ENCODE measurements around the gene C16orf46.
A peak's percentile ranks its signal among the peaks of the same experiment; 100 is the strongest.

Gene C16orf46

DNA sequence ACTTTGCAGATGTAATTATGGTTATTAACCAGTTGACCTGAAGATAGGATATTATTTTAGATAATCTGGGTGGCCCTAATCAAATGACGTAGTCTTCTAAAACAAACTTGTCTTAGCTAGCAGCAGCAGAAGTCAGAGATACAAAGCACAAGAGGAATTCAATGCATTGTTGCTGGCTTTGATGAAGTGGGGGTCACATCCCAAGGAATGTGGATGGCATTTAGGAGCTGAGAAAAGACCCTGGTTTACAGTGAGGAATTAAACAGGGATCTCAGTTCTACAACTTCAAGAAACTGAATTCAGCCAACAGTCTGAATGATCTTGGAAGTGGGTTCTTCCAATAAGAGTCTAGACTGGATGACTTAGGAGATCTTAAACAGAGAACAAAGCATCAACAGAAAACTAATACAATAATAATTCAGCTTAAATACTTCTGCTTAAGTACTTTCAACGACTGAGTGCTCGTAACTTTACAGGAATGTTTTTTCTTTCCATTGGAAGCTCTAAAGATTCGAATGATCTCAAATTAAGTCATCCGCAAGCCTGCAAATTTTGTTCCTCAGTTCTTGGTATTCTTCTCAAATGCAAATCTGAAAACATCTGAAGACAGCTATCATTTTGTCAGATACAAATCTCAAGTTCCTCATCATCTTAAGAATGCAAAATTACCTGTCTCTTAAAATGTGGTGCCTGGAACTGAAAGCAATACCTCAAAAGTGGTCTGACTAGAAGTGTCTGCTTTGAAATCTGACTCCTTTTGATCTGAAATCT lies 3.3 kb downstream of the C16orf46 start:
- DNase-seq: no peak

DNA sequence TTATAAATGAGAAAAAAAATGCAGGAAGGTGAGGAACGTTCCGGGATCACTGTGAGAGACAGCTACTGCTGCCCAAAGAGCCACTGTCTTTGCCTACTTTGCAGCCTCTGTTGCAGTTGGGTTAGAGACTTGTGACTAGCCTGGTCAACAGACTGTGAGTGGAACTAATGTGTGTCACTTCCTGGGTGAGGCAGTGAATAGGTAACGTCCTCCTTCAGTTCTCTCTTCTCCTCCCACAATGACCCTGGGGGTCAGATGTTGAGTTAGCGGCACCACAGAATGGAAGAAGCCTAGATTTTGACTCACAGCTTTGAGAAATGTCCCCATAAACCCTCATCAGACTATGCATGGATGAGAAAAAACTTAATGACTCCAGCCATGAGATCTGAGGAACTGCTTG lies 5.2 kb downstream of the C16orf46 start:
- DNase-seq: no peak

DNA sequence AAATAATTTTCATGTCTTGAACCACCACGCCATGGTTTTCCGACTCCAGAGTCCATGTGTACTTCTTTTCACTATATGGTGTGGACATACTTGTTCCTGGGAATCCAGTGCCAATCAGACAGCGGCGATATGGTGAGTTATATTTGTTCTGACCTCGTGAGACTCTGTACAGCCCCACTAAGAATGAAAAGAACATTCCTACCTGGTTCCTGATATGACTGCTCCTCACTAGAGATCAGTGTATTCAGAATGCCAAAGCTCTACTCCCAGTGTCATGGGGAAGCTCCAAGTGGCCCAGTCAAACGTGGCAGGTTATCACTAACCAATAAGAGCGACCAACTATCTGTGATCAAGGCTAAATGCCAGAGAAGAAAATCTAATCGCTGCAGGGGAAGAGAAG lies 6.1 kb downstream of the C16orf46 start:
- DNase-seq: no peak

DNA sequence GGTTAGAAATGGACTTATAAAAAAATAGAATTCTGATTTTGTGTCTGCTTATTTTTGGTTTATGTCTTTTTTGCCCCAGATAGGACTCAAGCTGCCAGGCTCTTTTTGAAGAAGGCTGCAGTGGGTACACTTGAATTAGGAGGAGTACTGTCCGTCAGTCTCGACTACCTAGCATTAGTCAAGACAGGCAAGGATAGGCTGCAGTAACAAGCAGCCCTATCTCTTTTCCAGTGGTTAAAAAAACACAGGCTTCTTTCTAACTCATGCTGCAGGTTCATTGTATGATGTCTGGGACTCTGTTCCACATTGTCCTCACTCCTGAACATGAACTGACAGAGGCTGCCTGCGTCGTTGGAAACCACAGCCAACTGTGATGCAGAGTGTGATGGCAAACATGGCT lies 8.0 kb downstream of the C16orf46 start:
- DNase-seq: no peak

DNA sequence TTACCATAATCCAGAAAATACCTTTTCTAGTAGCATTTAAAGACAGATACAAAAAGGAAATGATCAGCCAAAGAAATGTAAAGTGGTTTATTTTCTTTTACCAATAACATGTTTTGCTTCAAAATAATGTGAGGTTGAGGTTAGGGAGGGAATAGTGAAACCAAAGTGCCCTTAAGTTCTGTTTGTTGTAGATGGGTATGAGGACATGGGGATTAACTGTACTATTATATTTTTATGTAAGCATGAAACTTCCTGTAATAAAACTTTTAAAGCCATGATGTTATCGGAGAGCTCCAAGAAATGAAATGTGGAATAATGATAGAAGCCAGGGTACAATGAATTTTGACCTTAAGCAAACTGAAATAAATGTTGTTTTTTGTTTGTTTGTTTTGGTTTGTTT lies 9.9 kb downstream of the C16orf46 start:
- DNase-seq: no peak

DNA sequence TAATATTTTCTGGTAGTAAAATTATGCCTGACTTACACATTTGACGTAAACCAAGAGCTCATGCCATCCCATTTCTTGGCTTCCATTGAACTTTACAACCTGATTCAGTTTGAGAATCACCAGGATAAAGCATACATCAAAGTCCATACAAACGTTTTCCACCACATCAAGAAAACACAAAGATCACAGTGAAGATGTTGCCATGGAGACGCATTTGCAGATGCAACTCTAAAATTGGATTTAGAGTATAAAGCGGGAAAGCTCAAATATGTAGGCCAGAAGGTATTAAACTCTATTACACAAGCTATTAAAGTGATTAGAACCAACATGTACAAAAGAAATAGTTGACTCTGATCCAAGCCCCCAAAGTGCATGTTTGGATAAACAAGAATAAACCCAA lies 10.4 kb downstream of the C16orf46 start:
- DNase-seq: no peak

DNA sequence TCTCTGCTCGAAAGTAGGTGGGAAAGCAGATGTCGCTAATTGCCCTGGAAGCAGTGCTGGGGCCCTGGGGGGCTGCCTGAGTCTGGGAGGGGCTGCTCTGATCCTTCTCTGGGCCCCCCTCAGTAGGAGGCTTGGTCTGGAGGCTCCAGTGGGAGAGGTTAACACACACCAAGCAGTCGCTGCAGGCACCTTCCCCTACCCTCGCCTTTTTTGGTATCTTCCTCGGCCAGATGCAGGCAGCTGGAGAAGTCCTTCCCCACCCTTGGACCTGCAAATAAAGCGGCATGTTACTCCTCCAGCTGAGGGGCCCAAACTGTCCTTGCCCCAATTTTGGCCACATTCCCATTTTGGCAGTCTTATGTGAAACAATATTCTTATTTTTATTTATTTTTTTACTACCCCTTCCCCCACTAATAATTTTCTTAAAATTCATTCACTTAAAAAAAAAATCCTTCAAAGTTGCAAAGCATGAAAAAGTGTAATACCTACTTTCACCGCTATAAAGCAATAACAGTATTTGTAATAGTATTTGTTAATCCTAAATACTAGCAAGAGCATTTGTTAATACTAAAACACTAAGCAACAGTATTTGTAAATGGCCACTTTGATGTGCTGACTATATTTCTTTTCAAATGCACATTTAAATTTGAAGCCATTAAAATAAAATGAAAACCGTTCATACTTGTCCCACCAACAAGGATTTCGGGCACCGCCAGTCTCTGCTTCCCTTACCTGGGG lies 15.0 kb downstream of the C16orf46 start:
- no peak for DNase-seq

DNA sequence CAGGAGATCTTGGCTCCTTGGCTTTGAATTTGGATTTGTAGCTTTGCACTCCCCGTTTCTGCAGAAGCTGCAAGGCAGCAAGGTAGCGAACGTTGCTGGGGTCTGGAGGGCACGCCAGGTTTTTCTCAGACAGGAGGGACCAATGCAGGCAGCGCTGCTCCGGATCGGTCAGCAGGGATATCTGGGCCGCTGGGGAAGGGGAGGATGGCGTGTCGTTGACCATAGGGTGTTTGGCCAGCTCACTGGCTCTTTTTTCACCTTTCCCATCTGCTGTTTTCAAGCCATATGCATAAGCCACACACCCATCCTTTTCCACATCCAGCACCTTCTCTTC lies 15.8 kb downstream of the C16orf46 start:
- no peak for DNase-seq

DNA sequence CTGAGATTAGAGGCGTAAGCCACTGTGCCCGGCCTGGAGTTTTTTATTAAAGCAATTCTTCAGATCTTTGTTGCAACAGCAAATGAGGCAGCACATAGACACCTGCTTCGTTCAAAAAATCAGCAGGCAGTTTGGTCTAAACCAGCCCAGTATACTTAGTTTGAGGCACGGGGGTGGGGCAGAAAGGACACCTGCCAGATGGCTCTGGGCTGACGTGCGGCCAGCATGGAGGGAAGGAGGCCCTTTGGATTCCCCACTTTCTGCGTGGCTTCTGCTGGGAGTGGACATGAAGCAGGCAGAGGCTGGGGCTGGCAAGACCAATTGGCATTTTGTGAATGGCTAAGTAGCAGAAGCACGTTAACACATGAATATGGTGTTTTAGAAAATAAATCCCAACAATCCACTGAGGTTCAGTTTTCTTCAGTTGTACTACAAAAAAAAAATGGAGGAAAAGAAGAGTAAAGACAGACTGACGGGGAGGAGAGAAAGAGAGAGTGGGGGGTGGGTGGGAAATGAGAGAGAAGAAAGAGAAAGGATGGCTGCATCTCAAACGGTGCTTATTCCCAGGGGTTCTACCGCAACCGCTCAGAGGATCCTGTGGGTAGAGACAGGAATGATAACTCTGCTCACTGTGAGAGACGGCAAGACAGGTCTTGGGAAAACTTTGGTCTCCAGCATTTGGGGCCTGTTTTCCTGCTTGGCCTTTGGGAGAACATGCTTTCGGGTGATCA lies 16.3 kb downstream of the C16orf46 start:
- no peak for DNase-seq

DNA sequence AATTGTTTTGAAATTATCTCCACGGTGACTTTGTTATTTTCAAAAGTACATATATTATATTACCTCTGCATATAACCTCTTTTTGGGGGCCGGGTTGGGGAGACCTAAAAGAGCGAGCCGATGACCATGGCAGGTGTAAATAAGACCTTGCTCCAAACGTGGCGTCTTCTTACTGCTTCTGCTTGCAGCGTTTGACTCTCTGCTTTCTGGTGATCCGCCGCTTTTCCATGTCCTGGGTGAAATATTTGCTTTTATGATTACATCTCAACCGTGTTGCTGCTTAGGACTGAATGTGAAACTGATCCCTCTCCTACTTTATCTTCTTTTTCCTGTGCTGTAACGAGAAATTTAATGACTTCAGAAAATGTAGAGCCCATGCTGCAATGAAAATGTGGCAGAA lies 23.3 kb downstream of the C16orf46 start:
- no peak for DNase-seq

DNA sequence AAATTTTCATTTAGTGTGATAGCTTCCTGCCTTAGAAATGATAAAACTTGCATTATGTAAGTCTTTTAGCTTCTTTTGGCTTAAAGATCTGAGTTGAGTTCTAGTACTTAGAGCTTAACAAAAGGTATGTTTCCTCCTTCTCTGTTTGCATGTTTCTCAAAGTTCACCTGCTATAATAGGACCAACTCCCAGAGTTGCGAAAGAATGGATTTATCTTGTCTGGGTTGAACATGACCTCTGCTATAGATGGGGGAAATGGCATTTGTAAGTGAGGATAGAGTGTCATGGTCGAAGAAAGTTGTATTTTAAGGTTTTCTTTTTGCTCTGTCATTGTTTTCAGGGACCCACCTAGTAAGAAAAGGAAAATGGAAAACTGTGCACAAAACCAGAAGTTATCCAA lies 34.2 kb downstream of the C16orf46 start:
- DNase-seq: no peak

DNA sequence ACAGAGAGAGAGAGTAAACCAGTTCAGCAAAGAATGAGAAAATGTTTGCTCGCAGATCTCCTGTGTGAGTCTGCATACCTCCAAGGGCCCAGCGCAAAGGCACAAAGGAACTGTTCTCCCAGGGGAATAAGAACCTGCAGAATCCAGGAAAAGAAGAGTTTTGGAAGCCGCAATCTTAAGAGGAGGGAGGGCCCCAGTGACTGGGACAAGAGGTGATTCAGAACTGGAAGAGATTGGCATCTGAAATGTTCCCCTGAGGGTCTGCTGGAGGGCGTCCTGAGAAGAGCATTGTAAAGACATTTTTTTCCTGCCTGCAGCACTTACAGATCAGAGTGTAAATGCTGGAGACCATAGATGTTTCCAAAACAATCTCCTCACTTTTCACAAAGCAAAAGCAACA lies 35.3 kb downstream of the C16orf46 start:
- DNase-seq: no peak

DNA sequence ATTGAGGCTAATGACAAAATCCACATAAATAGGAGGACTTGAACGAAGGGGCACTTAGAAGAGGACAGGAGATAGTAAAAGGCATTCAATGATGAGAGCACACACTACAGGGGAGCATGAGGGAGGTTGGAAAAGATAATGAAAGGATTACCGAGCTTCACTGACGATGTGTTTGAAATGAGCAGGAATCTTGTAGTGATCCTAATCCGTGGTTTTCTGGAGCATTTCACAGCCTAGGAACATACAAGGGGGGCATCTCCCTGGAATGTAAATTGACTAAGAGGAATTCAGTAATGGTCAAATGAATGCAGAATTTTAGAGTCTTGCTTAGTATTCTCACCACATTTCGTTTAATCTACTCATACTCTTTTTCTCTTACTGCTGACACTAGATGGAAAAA lies 36.2 kb downstream of the C16orf46 start:
- DNase-seq: no peak

DNA sequence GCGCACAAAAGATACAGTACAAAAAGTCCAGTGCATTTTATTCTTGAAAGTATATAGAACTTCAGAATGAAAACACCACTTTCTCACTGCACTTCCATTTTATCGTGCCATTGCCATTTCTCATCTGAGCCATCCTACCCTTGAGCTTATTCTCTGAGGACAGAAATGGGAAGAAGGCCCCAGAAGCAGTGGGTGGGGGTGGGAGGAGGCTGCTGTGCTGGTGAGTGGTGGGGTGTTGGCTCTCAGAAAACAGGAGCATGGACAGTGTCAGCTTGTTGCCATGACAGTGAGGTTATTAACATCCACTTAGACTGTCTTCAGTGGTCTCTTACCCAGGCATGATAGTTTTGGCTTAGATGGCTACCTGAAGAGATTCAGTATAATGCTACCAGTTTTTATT lies 36.9 kb downstream of the C16orf46 start:
- DNase-seq: no peak

DNA sequence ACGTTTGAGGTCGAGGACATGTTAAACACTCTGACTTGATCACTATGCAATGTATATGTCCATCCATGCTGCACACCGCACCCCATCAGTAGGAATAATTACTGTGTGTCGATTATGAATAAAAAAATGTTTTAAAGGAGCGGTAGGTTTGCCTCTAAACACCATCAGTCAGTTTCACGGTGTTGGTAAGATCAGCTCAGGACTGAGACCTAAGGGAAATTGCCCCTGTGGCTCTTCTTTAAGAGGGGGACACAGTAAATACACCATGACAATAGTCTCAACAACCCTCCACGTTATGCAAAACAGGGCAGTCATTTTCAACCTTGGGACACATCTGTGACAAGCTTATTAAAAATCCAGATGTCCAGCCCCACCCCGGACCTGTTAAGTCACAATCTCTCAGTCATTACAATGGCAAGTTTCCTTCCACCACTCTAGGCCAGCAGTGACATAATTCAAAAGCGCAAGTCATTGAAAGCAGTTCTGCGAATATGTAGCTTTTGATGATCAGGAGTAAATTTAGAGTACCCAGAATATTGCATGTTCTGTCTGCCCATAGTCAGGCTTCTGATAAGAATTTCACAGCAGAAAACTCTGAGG lies 40.2 kb downstream of the C16orf46 start:
- no peak for DNase-seq

DNA sequence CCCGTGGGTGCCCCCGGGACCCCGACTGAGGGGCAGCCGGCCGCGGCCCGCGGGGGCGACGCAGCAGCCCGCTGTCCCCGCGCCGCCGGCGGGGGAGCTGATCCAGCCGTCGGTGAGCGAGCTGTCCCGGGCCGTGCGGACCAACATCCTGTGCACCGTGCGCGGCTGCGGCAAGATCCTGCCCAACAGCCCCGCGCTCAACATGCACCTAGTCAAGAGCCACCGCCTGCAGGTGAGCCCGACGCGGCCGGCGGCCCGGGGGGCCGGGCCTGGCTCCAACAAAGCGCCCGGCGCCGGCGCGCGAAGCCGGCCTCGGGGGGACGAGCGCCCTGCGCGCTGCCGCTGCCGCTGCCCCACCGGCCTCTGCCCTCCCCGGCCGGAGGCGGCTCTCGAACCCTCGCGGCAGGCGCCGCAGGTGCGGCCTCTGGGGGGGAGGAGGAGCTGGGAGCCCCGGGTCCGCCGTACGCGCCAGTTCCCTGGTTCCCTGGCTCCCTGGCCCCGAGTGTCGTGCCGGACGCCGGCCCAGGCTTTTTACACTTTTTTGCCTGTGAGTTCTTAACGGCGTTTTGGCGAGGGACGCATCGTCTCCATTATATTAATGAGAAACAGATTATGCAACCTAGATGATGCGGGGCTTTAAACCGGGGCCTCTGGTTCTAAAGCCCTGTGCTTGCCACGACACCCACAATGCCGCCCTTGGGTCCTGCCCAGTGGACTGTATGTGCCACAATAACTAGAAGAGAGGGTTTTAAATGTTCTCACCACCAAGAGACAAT lies 40.9 kb downstream of the C16orf46 start:
- no peak for DNase-seq

DNA sequence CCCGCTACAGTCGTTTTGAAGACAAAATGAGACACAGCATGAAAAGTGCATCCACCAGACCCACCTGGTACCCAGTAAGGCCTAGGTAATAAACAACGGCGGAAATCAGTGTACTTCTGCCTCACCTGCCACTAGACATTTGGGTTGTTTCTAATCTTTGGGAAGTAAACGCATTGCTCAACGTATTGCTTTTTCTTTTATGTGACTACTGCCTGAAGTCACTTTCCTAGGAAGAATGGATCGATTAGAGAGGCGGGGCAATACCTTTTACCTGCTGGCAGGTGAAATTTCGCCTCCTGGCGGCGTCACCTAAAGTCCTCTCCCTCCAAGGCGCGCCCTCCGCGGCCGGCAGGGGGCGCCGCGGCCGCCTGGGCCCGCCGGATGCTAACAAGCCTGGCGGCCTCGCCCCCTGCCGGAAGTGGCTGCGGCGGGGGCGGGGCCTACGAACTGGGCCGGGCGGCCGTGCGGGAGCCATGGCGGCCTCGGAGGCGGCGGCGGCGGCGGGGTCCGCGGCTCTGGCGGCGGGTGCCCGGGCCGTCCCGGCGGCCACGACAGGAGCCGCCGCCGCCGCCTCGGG lies 41.6 kb downstream of the C16orf46 start, which contains the start of gene ATMIN:
TSS of gene ATMIN (plus strand) at position 445 of the 577 bp plus-strand sequence. CDS start at position 474, 29 bp downstream.
- DNase-seq: peak; percentile 49

DNA sequence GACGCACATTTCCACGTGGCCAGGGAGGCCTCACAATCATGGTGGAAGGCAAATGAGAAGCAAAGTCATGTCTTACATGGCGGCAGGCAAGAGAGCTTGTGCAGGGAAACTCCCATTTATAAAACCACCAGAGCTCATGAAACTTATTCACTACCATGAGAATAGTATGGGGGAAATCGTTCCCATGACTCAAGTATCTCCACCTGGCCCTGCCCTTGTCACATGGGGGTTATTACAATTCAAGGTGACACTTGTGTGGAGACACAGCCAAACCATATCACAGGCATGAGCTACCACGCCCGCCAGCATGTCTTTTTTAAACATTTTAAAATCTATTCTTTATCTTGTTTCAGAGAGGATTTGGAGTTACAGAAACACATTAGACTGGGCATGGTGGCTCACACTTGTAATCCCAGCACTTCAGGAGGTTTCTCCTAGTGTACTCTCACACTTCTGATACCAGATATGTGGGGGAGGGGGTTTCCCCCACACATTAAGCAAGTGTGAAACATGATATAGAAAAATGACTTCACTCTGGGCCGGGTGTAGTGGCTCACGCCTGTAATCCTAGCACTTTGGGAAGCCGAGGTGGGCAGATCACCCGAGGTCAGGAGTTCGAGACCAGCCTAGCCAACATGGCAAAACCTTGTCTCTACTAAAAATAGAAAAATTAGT lies 47.0 kb downstream of the C16orf46 start:
- DNase-seq: no peak

DNA sequence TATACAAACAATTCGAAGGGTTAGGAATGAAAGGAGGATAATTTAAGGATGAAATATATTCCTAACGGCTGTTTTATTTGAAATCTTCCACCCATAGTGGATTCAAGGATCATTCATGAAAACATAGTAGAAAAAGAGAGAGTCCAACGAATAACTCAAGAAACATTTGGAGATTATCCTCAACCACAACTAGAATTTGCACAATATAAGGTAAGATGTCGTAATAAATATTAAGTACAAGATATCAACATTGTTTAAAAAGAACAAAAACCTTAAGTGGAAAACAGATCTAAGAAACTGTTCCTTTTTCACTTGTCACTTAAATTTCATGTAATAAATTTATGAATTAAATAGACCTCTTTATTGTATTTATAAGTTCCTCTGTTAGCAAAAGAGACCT lies 50.6 kb downstream of the C16orf46 start:
- DNase-seq: no peak

DNA sequence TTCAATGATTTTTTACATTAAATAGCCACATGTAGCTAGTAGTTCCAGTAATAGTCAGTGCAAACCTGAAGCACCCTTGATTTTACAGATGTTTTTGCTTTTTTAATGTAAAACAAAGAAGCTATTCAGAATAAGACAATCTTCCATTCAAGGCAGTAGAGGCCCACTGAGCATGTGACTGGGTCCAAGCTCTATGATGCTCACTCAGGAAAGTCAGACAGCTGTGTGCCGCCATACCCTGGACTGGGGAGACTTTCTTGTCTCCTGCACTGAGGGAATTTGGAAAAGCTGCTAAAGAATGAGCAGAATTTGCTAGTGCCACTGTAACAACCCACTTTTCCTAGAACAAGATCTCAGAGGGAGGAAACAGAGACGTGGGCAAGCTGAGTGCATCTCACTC lies 58.5 kb downstream of the C16orf46 start:
- no peak for DNase-seq

DNA sequence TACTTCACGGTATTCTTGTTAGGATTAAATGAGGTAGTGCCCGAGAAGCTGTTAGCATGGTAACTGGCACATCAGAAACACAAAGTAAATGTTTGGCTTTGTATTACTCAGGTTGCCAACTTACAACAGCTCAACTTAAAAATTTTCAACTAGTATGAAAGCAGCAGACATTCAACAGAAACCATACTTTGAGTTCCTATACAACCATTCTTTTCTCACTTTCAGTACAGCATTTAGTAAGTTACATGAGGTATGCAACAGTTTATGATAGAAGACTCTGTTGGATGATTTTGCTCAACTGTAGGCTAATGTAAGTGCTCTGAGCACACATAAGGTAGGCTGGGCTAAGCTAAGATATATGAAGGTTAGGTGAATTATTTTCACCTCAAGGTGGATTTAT lies 62.4 kb downstream of the C16orf46 start:
- DNase-seq: no peak

DNA sequence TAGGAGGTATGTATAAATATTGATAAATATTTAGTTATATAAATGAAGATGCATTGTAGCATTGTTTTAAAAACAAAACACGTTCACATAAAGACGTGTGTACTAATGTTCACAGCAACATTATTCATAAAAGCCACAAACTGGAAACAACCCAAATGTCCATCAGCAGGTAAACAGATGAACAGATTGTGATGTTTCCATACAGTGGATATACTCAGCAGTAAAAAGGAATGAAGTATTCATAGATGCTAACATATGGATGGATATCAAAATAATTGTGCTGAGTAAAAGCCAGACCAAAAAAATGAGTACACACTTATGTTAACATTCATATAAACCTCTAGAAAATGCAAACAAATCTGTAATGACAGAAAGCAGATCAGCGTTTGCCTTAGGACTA lies 64.1 kb downstream of the C16orf46 start:
- no peak for DNase-seq

Data from NCI-H1694 treated with DMSO at 0.1 percent for 48 hours (cell line).